ENCODE measurements around the gene NEUROD4.

DNA sequence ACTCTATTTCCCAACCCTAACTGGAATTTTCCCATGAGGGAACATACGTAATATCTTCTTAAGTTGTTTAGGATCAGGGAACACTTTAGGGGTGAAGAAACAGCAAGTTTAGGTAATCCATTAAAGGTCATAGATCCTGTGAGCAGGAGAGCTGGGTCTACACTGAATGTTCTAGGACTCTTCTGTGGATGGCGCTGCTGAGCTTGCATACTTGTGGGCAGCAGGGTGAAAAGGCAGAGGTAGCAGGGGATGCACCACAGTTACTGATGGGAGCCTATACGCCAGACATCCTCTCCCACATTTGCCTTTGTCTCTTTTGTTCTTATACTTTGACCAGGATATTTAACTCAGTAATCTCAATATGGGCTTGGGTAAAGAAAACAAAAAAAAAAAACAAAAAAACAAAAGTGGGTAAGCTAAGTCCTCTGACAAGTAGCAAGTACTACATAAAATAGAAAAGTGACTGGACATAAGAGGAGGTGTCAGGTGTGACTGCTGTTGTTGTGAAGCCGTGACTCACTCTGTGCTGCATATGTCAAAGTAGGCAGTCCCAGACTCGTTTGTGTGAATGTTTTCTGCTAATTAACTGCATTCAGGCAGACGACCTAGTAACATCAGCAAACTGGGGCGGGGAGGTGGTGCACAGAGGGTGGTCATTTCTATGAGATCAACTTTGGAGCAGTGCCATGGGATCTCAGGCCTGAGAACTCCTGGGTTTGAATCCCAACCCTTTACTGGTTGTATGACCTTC lies 31.6 kb downstream of the NEUROD4 start:
- TF ChIP-seq CTCF (IDR thresholded peaks at IDR 0.05; ENCODE audit: poor library complexity) (no peak), EZH2phosphoT487 (IDR thresholded peaks at IDR 0.05; ENCODE audit: low read depth, severe bottlenecking, unreplicated experiment) (no peak), EZH2 (IDR thresholded peaks at IDR 0.05; ENCODE audit: borderline replicate concordance) (no peak)
